OCI-LY3 (cell line): ENCODE data around the gene SOWAHB.

ENCODE experiments used
- H2AFZ ChIP-seq: fragments of 200-600, 300-600 bp; shearing (Covaris generic); 2 replicates; pipeline ENCODE4 v1.6.0; 2014; ENCODE audit warnings: antibody characterized with exemption, low read depth, low read length
- H3K27ac ChIP-seq: fragments of 200-600, 300-600 bp; sonication (generic); 2 replicates; pipeline ENCODE4 v1.5.1; 2014; ENCODE audit warnings: mild to moderate bottlenecking, low read length, moderate library complexity, mixed read lengths
- H3K27me3 ChIP-seq: fragments of 200-600, 300-600 bp; sonication (generic); 2 replicates; pipeline ENCODE4 v1.6.1; 2014; ENCODE audit warnings: low read depth, low read length, mixed read lengths
- H3K36me3 ChIP-seq: fragments of 200-600, 300-600 bp; sonication (generic); replicated peaks from 2 replicates; pipeline ENCODE3; 2014; ENCODE audit warnings: low read depth, low read length, mixed read lengths
- H3K4me1 ChIP-seq: fragments of 300-600, 200-600 bp; sonication (generic); 2 replicates; pipeline ENCODE4 v1.6.1; 2014; ENCODE audit warnings: low read length, mixed read lengths
- H3K4me2 ChIP-seq: fragments of 200-600, 300-600 bp; sonication (generic); 2 replicates; pipeline ENCODE4 v1.6.1; 2014; ENCODE audit warnings: low read length, mixed read lengths
- H3K4me3 ChIP-seq: fragments of 300-600, 200-600 bp; sonication (generic); 2 replicates; pipeline ENCODE4 v1.5.1; 2014; ENCODE audit warnings: antibody characterized with exemption, mild to moderate bottlenecking, low read length, moderate library complexity
- H3K79me2 ChIP-seq: fragments of 300-600, 200-600 bp; shearing (Covaris generic); 2 replicates; pipeline ENCODE4 v1.6.1; 2014; ENCODE audit warnings: mild to moderate bottlenecking, low read length, mixed read lengths
- H3K9ac ChIP-seq: fragments of 300-600, 200-600 bp; shearing (Covaris generic); 2 replicates; pipeline ENCODE4 v1.6.0; 2014; ENCODE audit warnings: mild to moderate bottlenecking, low read length, moderate library complexity
- H3K9me3 ChIP-seq: fragments of 200-600, 300-600 bp; shearing (Covaris generic); 2 replicates; pipeline ENCODE4 v1.6.1; 2014; ENCODE audit warnings: low read length, mixed read lengths; ENCODE audit not compliant: insufficient read depth
- H4K20me1 ChIP-seq: fragments of 200-600, 300-600 bp; sonication (generic); 2 replicates; pipeline ENCODE4 v1.6.1; 2016; ENCODE audit warnings: low read length, mixed read lengths; ENCODE audit not compliant: insufficient read depth
- CTCF ChIP-seq: fragments of 200-600, 300-600 bp; sonication (generic); IDR thresholded peaks from 2 replicates; pipeline ENCODE4 v1.5.1; 2014; ENCODE audit warnings: antibody characterized with exemption, low read length, low read depth
- EZH2phosphoT487 ChIP-seq: fragments of 200-600 bp; shearing (Covaris generic); IDR thresholded peaks from 2 replicates; pipeline ENCODE4 v1.6.1; 2018; ENCODE audit warnings: antibody characterized with exemption, mixed run types, low read depth

Gene SOWAHB

GRCh38 chr4:76867377-76867776 is 30.6 kb downstream of the SOWAHB start:
- H3K4me1 ChIP-seq: no peaks in the 10 kb centered on the region
- no peaks in the 10 kb centered on the region for H3K79me2 ChIP-seq
- no peak overlapping the region for H3K27ac ChIP-seq
- no peak overlapping the region for H3K4me3 ChIP-seq
- TF ChIP-seq CTCF: no peak
- H3K4me2 ChIP-seq: no peak overlapping the region
- H4K20me1 ChIP-seq: no peaks in the 10 kb centered on the region
- no peaks in the 10 kb centered on the region; the same call in 1 of the 2 replicates for H3K27me3 ChIP-seq
- no peak overlapping the region for H2AFZ ChIP-seq
- H3K36me3 ChIP-seq: no peaks in the 10 kb centered on the region
- H3K9ac ChIP-seq: no peak overlapping the region
- H3K9me3 ChIP-seq: no peaks in the 10 kb centered on the region

GRCh38 chr4:76866641-76867040 is 31.3 kb downstream of the SOWAHB start:
- Histone ChIP-seq H4K20me1 (no peaks in the 10 kb centered on the region), H3K4me1 (no peaks in the 10 kb centered on the region), H3K27ac (no peak overlapping the region), H3K9me3 (no peaks in the 10 kb centered on the region), H3K27me3 (no peaks in the 10 kb centered on the region; the same call in 1 of the 2 replicates), H3K36me3 (no peaks in the 10 kb centered on the region), H3K4me2 (no peak overlapping the region), H3K4me3 (no peak overlapping the region), H3K79me2 (no peaks in the 10 kb centered on the region), H3K9ac (no peak overlapping the region), H2AFZ (no peak overlapping the region)
- TF ChIP-seq EZH2phosphoT487 (no peak), CTCF (no peak)

GRCh38 chr4:76858319-76858718 is 39.6 kb downstream of the SOWAHB start:
- no peaks in the 10 kb centered on the region for H3K9me3 ChIP-seq
- no peak overlapping the region for H3K9ac ChIP-seq
- H4K20me1 ChIP-seq: no peaks in the 10 kb centered on the region
- H2AFZ ChIP-seq: no peak overlapping the region
- H3K4me3 ChIP-seq: no peak overlapping the region
- no peak overlapping the region for H3K4me2 ChIP-seq
- no peaks in the 10 kb centered on the region for H3K36me3 ChIP-seq
- no peaks in the 10 kb centered on the region; the same call in 1 of the 2 replicates for H3K27me3 ChIP-seq
- H3K27ac ChIP-seq: no peak overlapping the region
- no peak for TF ChIP-seq CTCF
- TF ChIP-seq EZH2phosphoT487: no peak
- no peaks in the 10 kb centered on the region for H3K79me2 ChIP-seq
- H3K4me1 ChIP-seq: no peaks in the 10 kb centered on the region

- TF ChIP-seq CTCF (no peak), EZH2phosphoT487 (no peak)
- Histone ChIP-seq H4K20me1 (no peaks in the 10 kb centered on the region), H3K9me3 (no peaks in the 10 kb centered on the region), H2AFZ (no peak overlapping the region), H3K9ac (no peak overlapping the region), H3K4me2 (no peak overlapping the region), H3K79me2 (no peaks in the 10 kb centered on the region), H3K36me3 (no peaks in the 10 kb centered on the region), H3K4me1 (no peaks in the 10 kb centered on the region), H3K27me3 (no peaks in the 10 kb centered on the region), H3K27ac (no peak overlapping the region), H3K4me3 (no peak overlapping the region)
Measured at GRCh38 chr4:76857074-76857409, 40.9 kb downstream of the SOWAHB start.
